ENCODE results near the gene DHFR2. TPM values are rescaled to one million over a fixed set of nuclear protein-coding genes. Genes with fewer than 3 reads are reported as not detected.
"Not testable (repeated sequence)": the region's sequence is repeated elsewhere in the genome, so short reads cannot be mapped to it uniquely, and the experiment has no call there.

DHFR2 gene
- total and polyA plus RNA-seq, 10 of the 15 experiments (the other 5 are each of a cell fraction or from before 2014, with no cell fraction given), result 1.8 to 5.6 (median 4.4) TPM

GRCh38 chr3:94110232-94110631 is 47.5 kb upstream of the DHFR2 start:
- H3K4me3 ChIP-seq; H3K4me2 ChIP-seq (ENCODE audit: control insufficient read depth, insufficient read depth); ATAC-seq; H3K27ac ChIP-seq (ENCODE audit: control insufficient read depth, insufficient read depth); H3K79me2 ChIP-seq (ENCODE audit: control insufficient read depth, insufficient read depth, low read length); DNase-seq (ENCODE audit: low read depth, low spot score); H4K20me1 ChIP-seq (ENCODE audit: control insufficient read depth, insufficient read depth); RAD21 ChIA-PET (ENCODE audit: unreplicated experiment); SMC1A ChIA-PET (ENCODE audit: uncharacterized antibody, unreplicated experiment); BruUV-seq (replicated peaks); H3K9ac ChIP-seq (ENCODE audit: control insufficient read depth, insufficient read depth, low read length); in situ Hi-C loops (cut with MboI); CTCF ChIA-PET; H2AFZ ChIP-seq (ENCODE audit: control insufficient read depth, low read depth, low read length); H3K9me3 ChIP-seq (replicated peaks; ENCODE audit: control insufficient read depth, insufficient read depth, low read length); H3K4me1 ChIP-seq (ENCODE audit: control insufficient read depth, insufficient read depth, low read length); FAIRE-seq; H3K27me3 ChIP-seq (replicated peaks in 1 of 2; ENCODE audit: control insufficient read depth in 2 of 2, insufficient read depth in 2 of 2, low read length in 1 of 2); POLR2A ChIA-PET; intact Hi-C loops (cut with micrococcal nuclease; ENCODE audit: unreplicated experiment): not testable (repeated sequence)
- H3K36me3 ChIP-seq (ENCODE audit: control insufficient read depth in 2 of 2, insufficient read depth in 2 of 2, low read length in 1 of 2), result peaks cover 2 to 17% of the 10 kb centered on the region in 2 experiments; a peak in 3 of 4 replicates

GRCh38 chr3:94106268-94106667 is 43.6 kb upstream of the DHFR2 start:
- ChIA-PET CTCF (interaction anchor here (1.7 kb wide), 1 partner anchor 36 kb away, joined by 3 read pairs; no protein-coding TSS in a partner anchor), POLR2A (no interaction called here), RAD21 (ENCODE audit: unreplicated experiment) (no interaction called here), SMC1A (ENCODE audit: uncharacterized antibody, unreplicated experiment) (no interaction called here)
- TF ChIP-seq FOXM1 (IDR thresholded peaks at IDR 0.05; ENCODE audit: low read depth, low read length) (no peak), CTCF (IDR thresholded peaks at IDR 0.05 in 2 of 3, conservative IDR thresholded peaks at IDR 0.05 in 1 of 3; ENCODE audit: control insufficient read depth in 2 of 3, extremely low read depth in 1 of 3, insufficient read depth in 1 of 3, low read depth in 3 of 3, low read length in 3 of 3) (no peak), SPI1 (IDR thresholded peaks at IDR 0.05; ENCODE audit: borderline replicate concordance, insufficient read depth, low read depth, low read length) (no peak), ZBTB40 (IDR thresholded peaks at IDR 0.05; ENCODE audit: borderline replicate concordance) (no peak), ATF7 (IDR thresholded peaks at IDR 0.05; ENCODE audit: low read depth) (no peak)
- Histone ChIP-seq H3K4me3 (no peak overlapping the region), H3K4me2 (ENCODE audit: control insufficient read depth, insufficient read depth) (no peak overlapping the region), H3K79me2 (ENCODE audit: control insufficient read depth, insufficient read depth, low read length) (no peaks in the 10 kb centered on the region), H2AFZ (ENCODE audit: control insufficient read depth, low read depth, low read length) (no peak overlapping the region), H3K27ac (ENCODE audit: control insufficient read depth, insufficient read depth) (no peak overlapping the region), H4K20me1 (ENCODE audit: control insufficient read depth, insufficient read depth) (no peaks in the 10 kb centered on the region), H3K4me1 (ENCODE audit: control insufficient read depth, insufficient read depth, low read length) (no peaks in the 10 kb centered on the region), H3K9me3 (replicated peaks; ENCODE audit: control insufficient read depth, insufficient read depth, low read length) (no peaks in the 10 kb centered on the region), H3K36me3 (ENCODE audit: control insufficient read depth in 2 of 2, insufficient read depth in 2 of 2, low read length in 1 of 2) (peaks cover 2 to 21% of the 10 kb centered on the region in 2 experiments; a peak in 3 of 4 replicates), H3K27me3 (replicated peaks in 1 of 2; ENCODE audit: control insufficient read depth in 2 of 2, insufficient read depth in 2 of 2, low read length in 1 of 2) (no peaks in the 10 kb centered on the region), H3K9ac (ENCODE audit: control insufficient read depth, insufficient read depth, low read length) (no peak overlapping the region)
- DNase-seq (ENCODE audit: low read depth, low spot score) (no peak), FAIRE-seq (no peak), ATAC-seq (no peak)
- in situ Hi-C loops (cut with MboI), result no loop called here
- no TSS peak for BruUV-seq (replicated peaks)
- WGBS (ENCODE audit: insufficient coverage, insufficient replicate concordance, low lambda C conversion rate, missing lambda C conversion rate), result 99% methylated on average over 5 of the region's 5 CpGs
- intact Hi-C loops (cut with micrococcal nuclease; ENCODE audit: unreplicated experiment), result no loop called here
